K562 treated with DMSO at 1 percent for 12 hours (cell line): ENCODE data around the gene TSHZ3. TPM values are rescaled to one million over a fixed set of nuclear protein-coding genes. Genes with fewer than 3 reads are reported as not detected.

Experiments
- total RNA-seq: library from RNA; unstranded; fragments of 300-600 nt; gene quantifications from 2 replicates; pipeline ENCODE4 v1.2.3, GENCODE V29; 2022; ENCODE audit not compliant: insufficient read depth

TSHZ3 gene, protein sequence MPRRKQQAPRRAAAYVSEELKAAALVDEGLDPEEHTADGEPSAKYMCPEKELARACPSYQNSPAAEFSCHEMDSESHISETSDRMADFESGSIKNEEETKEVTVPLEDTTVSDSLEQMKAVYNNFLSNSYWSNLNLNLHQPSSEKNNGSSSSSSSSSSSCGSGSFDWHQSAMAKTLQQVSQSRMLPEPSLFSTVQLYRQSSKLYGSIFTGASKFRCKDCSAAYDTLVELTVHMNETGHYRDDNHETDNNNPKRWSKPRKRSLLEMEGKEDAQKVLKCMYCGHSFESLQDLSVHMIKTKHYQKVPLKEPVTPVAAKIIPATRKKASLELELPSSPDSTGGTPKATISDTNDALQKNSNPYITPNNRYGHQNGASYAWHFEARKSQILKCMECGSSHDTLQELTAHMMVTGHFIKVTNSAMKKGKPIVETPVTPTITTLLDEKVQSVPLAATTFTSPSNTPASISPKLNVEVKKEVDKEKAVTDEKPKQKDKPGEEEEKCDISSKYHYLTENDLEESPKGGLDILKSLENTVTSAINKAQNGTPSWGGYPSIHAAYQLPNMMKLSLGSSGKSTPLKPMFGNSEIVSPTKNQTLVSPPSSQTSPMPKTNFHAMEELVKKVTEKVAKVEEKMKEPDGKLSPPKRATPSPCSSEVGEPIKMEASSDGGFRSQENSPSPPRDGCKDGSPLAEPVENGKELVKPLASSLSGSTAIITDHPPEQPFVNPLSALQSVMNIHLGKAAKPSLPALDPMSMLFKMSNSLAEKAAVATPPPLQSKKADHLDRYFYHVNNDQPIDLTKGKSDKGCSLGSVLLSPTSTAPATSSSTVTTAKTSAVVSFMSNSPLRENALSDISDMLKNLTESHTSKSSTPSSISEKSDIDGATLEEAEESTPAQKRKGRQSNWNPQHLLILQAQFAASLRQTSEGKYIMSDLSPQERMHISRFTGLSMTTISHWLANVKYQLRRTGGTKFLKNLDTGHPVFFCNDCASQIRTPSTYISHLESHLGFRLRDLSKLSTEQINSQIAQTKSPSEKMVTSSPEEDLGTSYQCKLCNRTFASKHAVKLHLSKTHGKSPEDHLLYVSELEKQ
- 0.11 TPM in 1 of 2 replicates, not detected in the other for total RNA-seq

GRCh38 chr19:31349160-31349881 lies at the start of gene TSHZ3:
TSS of gene TSHZ3 (minus strand) at chr19:31349436. CDS start at chr19:31349219, 217 bp downstream.

